Measurements from ENCODE around the gene ZNF771.
"Not testable (repeated sequence)": the region's sequence is repeated elsewhere in the genome, so short reads cannot be mapped to it uniquely, and the experiment has no call there.

Gene ZNF771

GRCh38 chr16:30382111-30382881 lies 25.1 kb upstream of the ZNF771 start, which contains the start of gene SEPTIN1:
TSS of gene SEPTIN1 (minus strand) at chr16:30382561. CDS start at chr16:30382542, 19 bp downstream.
- Histone ChIP-seq H3K4me1 (ENCODE audit: control insufficient read depth, insufficient read depth, low read length, poor library complexity, severe bottlenecking) (peaks cover 58% of the 10 kb centered on the region), H3K36me3 (ENCODE audit: control insufficient read depth, insufficient read depth, low read length) (no peaks in the 10 kb centered on the region), H3K9me3 (ENCODE audit: control insufficient read depth, low read length) (no peaks in the 10 kb centered on the region), H3K27ac (ENCODE audit: insufficient read depth, low read length, poor library complexity, severe bottlenecking) (peak within 1 kb of the TSS; percentile 100), H3K4me3 (ENCODE audit: insufficient read depth, low read depth, low read length, poor library complexity, severe bottlenecking) (peak within 1 kb of the TSS; percentile 54), H3K27me3 (replicated peaks; ENCODE audit: control insufficient read depth, insufficient read depth, low read length, poor library complexity, severe bottlenecking) (no peaks in the 10 kb centered on the region)
- peak; percentile 61 to 69 (median 66) for DNase-seq

DNA sequence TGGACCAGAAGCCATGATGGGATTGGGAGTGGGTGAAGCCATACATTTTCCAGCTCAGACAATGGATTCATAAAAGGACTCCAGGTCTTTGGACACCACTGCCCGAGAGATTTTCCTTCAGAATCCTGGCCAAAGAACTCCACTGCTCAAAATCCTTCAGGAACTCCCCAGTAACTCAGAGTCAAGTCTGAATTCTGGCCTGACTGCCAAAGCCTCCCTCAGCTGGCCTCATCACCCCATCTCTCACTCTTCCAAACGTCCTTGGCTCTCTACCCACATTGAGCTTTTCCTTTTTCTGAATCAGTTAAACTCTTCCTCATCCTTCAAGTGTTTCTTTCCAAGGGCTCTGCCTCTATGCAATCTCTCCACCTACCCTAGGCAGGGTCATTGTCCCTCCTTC lies 23.9 kb upstream of the ZNF771 start:
- Histone ChIP-seq H3K27me3 (replicated peaks; ENCODE audit: control insufficient read depth, insufficient read depth, low read length, poor library complexity, severe bottlenecking) (no peaks in the 10 kb centered on the region), H3K4me3 (ENCODE audit: insufficient read depth, low read depth, low read length, poor library complexity, severe bottlenecking) (no peak overlapping the region), H3K36me3 (ENCODE audit: control insufficient read depth, insufficient read depth, low read length) (no peaks in the 10 kb centered on the region), H3K4me1 (ENCODE audit: control insufficient read depth, insufficient read depth, low read length, poor library complexity, severe bottlenecking) (peaks cover 50% of the 10 kb centered on the region), H3K9me3 (ENCODE audit: control insufficient read depth, low read length) (no peaks in the 10 kb centered on the region), H3K27ac (ENCODE audit: insufficient read depth, low read length, poor library complexity, severe bottlenecking) (peak overlapping the region; percentile 100)
- no peak for DNase-seq

DNA sequence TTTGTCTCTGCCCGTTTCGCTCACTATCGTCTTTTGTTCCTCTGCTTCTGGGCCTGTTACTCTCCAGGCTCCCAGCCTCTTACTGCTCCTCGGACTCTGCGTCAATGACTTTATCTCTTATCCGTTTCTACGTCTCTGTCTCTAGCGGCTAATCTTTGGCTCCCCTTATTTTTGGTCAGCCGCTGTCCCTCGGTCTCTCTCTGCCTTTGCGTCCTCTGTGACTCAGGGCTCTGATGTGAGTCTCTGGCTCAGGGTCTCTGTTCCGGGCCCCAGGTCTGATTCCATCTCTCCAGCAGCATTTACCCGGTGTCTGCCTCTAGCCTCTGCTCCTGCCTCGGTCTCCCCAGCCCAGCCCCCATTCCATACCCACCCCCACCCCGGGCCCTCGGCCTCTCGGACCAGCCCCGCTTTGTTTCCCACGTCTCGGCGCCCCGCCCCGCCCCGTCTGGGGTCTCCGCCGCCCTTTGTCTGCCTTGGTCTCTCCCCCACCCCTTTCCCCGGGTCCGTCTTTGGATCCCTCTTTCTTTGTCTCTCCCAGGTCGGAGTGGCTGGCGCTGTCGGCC lies 12.7 kb upstream of the ZNF771 start:
- Histone ChIP-seq H3K27me3 (replicated peaks; ENCODE audit: control insufficient read depth, insufficient read depth, low read length, poor library complexity, severe bottlenecking) (no peaks in the 10 kb centered on the region), H3K36me3 (ENCODE audit: control insufficient read depth, insufficient read depth, low read length) (peaks cover 14% of the 10 kb centered on the region), H3K27ac (ENCODE audit: insufficient read depth, low read length, poor library complexity, severe bottlenecking) (peak overlapping the region; percentile 58), H3K9me3 (ENCODE audit: control insufficient read depth, low read length) (no peaks in the 10 kb centered on the region), H3K4me3 (ENCODE audit: insufficient read depth, low read depth, low read length, poor library complexity, severe bottlenecking) (peak overlapping the region; percentile 71), H3K4me1 (ENCODE audit: control insufficient read depth, insufficient read depth, low read length, poor library complexity, severe bottlenecking) (peaks cover 11% of the 10 kb centered on the region)
- DNase-seq, result no peak

GRCh38 chr16:30395155-30395991 lies 12.0 kb upstream of the ZNF771 start, which contains the start of gene ZNF48:
TSS of gene ZNF48 (plus strand) at chr16:30395420. CDS start at chr16:30395795, 375 bp downstream.
- peaks cover 14% of the 10 kb centered on the region for H3K36me3 ChIP-seq (ENCODE audit: control insufficient read depth, insufficient read depth, low read length)
- H3K9me3 ChIP-seq (ENCODE audit: control insufficient read depth, low read length), result no peaks in the 10 kb centered on the region
- peaks cover 16% of the 10 kb centered on the region for H3K4me1 ChIP-seq (ENCODE audit: control insufficient read depth, insufficient read depth, low read length, poor library complexity, severe bottlenecking)
- H3K4me3 ChIP-seq (ENCODE audit: insufficient read depth, low read depth, low read length, poor library complexity, severe bottlenecking), result peak within 1 kb of the TSS; percentile 71
- H3K27me3 ChIP-seq (replicated peaks; ENCODE audit: control insufficient read depth, insufficient read depth, low read length, poor library complexity, severe bottlenecking), result no peaks in the 10 kb centered on the region
- DNase-seq, result peak; percentile 19 to 36 (median 34)
- H3K27ac ChIP-seq (ENCODE audit: insufficient read depth, low read length, poor library complexity, severe bottlenecking), result peak within 1 kb of the TSS; percentile 61

- H3K4me3 ChIP-seq (ENCODE audit: insufficient read depth, low read depth, low read length, poor library complexity, severe bottlenecking), result peak overlapping the region; percentile 71
- no peak for DNase-seq
- H3K27me3 ChIP-seq (replicated peaks; ENCODE audit: control insufficient read depth, insufficient read depth, low read length, poor library complexity, severe bottlenecking), result no peaks in the 10 kb centered on the region
- peaks cover 18% of the 10 kb centered on the region for H3K4me1 ChIP-seq (ENCODE audit: control insufficient read depth, insufficient read depth, low read length, poor library complexity, severe bottlenecking)
- H3K27ac ChIP-seq (ENCODE audit: insufficient read depth, low read length, poor library complexity, severe bottlenecking), result peak overlapping the region; percentile 61
- H3K9me3 ChIP-seq (ENCODE audit: control insufficient read depth, low read length), result no peaks in the 10 kb centered on the region
- H3K36me3 ChIP-seq (ENCODE audit: control insufficient read depth, insufficient read depth, low read length), result peaks cover 14% of the 10 kb centered on the region
Observed at GRCh38 chr16:30395992-30396585, 11.3 kb upstream of the ZNF771 start.

GRCh38 chr16:30396627-30397026 lies 10.8 kb upstream of the ZNF771 start:
- DNase-seq; H3K9me3 ChIP-seq (ENCODE audit: control insufficient read depth, low read length); H3K4me3 ChIP-seq (ENCODE audit: insufficient read depth, low read depth, low read length, poor library complexity, severe bottlenecking); H3K27ac ChIP-seq (ENCODE audit: insufficient read depth, low read length, poor library complexity, severe bottlenecking); H3K27me3 ChIP-seq (replicated peaks; ENCODE audit: control insufficient read depth, insufficient read depth, low read length, poor library complexity, severe bottlenecking): not testable (repeated sequence)
- Histone ChIP-seq H3K4me1 (ENCODE audit: control insufficient read depth, insufficient read depth, low read length, poor library complexity, severe bottlenecking) (peaks cover 18% of the 10 kb centered on the region), H3K36me3 (ENCODE audit: control insufficient read depth, insufficient read depth, low read length) (peaks cover 14% of the 10 kb centered on the region)

DNA sequence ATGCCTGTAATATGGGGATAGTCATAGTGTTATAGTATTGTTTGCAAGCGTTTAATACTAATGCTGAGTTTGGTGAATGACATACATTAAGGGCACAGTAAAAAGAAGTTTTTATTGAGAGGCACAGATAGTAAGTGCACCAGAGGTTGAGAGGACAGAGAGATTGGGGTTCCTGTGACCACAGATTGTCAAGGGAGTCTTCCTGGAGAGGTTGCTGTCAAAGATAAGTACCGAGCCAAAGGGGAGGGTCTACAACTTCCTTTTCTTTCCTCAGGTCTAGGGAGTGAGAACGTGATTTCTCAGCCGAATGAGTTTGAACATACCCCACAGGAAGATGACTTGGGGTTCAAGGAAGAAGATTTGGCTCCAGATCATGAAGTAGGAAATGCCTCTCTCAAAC lies 10.3 kb upstream of the ZNF771 start:
- H3K4me1 ChIP-seq (ENCODE audit: control insufficient read depth, insufficient read depth, low read length, poor library complexity, severe bottlenecking), result peaks cover 18% of the 10 kb centered on the region
- H3K36me3 ChIP-seq (ENCODE audit: control insufficient read depth, insufficient read depth, low read length), result peaks cover 14% of the 10 kb centered on the region
- no peaks in the 10 kb centered on the region for H3K9me3 ChIP-seq (ENCODE audit: control insufficient read depth, low read length)
- no peaks in the 10 kb centered on the region for H3K27me3 ChIP-seq (replicated peaks; ENCODE audit: control insufficient read depth, insufficient read depth, low read length, poor library complexity, severe bottlenecking)
- DNase-seq, result no peak
- no peak overlapping the region for H3K4me3 ChIP-seq (ENCODE audit: insufficient read depth, low read depth, low read length, poor library complexity, severe bottlenecking)
- H3K27ac ChIP-seq (ENCODE audit: insufficient read depth, low read length, poor library complexity, severe bottlenecking), result no peak overlapping the region

DNA sequence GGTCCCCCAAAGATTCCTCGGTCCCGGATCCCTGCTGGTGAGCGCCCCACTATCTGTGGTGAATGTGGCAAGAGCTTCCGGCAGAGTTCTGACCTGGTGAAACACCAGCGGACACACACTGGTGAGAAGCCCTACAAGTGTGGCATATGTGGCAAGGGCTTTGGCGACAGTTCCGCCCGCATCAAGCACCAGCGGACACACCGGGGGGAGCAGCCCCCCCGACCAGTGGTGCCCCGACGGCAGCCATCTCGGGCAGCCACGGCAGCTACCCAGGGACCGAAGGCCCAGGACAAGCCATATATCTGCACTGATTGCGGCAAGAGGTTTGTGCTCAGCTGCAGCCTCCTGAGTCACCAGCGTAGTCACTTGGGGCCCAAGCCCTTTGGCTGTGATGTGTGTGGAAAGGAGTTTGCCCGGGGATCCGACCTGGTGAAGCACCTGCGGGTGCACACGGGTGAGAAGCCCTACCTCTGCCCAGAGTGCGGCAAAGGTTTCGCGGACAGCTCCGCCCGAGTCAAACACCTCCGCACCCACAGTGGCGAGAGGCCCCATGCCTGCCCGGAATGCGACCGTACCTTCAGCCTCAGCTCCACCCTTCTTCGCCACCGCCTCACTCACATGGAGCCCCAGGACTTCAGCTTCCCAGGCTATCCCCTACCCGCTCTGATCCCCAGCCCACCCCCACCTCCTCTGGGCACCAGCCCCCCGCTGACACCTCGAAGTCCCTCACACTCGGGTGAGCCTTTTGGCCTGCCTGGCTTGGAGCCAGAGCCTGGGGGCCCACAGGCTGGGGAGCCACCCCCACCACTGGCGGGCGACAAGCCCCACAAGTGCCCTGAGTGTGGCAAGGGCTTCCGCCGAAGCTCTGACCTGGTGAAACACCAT lies 9.4 kb upstream of the ZNF771 start:
- Histone ChIP-seq H3K4me3 (ENCODE audit: insufficient read depth, low read depth, low read length, poor library complexity, severe bottlenecking) (no peak overlapping the region), H3K9me3 (ENCODE audit: control insufficient read depth, low read length) (no peaks in the 10 kb centered on the region), H3K27me3 (replicated peaks; ENCODE audit: control insufficient read depth, insufficient read depth, low read length, poor library complexity, severe bottlenecking) (no peaks in the 10 kb centered on the region), H3K27ac (ENCODE audit: insufficient read depth, low read length, poor library complexity, severe bottlenecking) (no peak overlapping the region), H3K36me3 (ENCODE audit: control insufficient read depth, insufficient read depth, low read length) (peaks cover 14% of the 10 kb centered on the region), H3K4me1 (ENCODE audit: control insufficient read depth, insufficient read depth, low read length, poor library complexity, severe bottlenecking) (peaks cover 18% of the 10 kb centered on the region)
- DNase-seq, result no peak
